T-cell (primary cell): Measurements from ENCODE around the gene IFITM5. TPM values are rescaled to one million over a fixed set of nuclear protein-coding genes. Genes with fewer than 3 reads are reported as not detected.

Source experiments
- ATAC-seq, 4 experiments: fragments of 200-7000 bp in 3 of 4; fragments of 150-1000 bp in 1 of 4; cut with Tn5 transposase; replicated peaks in 1 of 4; 1 replicate in 3 of 4; 2 replicates in 1 of 4; pipeline ENCODE4 v1.10.0; 2021; ENCODE audit warnings: moderate library complexity in 3 of 4, mild to moderate bottlenecking in 2 of 4, moderate number of reproducible peaks in 1 of 4
- CTCF ChIA-PET, 2 donors: fragments of 300-600 bp; sonication (Branson Sonifier 250); formaldehyde crosslinking; loops; one replicate each; lab custom pipeline; 2022; ENCODE audit warnings: antibody characterized with exemption in 2 of 2; lab: Charles Lee
- POLR2A ChIA-PET, 2 donors: fragments of 300-600 bp; sonication (Branson Sonifier 250); formaldehyde crosslinking; loops; one replicate each; lab custom pipeline; 2022; ENCODE audit warnings: antibody characterized with exemption in 2 of 2; lab: Charles Lee
- DNase-seq, 35 experiments: peaks; one replicate each; pipeline versions ENCODE4 v3.0.0 to v3.0.0-alpha.2; 2013 to 2023
- H3K27ac ChIP-seq: one replicate; pipeline ENCODE4 v1.5.1; 2013; ENCODE audit warnings: low read length
- H3K27me3 ChIP-seq, 2 experiments: replicated peaks in 1 of 2; 1 replicate in 1 of 2; 2 replicates in 1 of 2; pipeline versions ENCODE4 v1.6.1 to v1.7.0; 2013; ENCODE audit warnings: low read length in 1 of 2, mixed read lengths in 1 of 2; ENCODE audit not compliant: control insufficient read depth in 2 of 2, insufficient read depth in 2 of 2; ENCODE audit errors: extremely low read depth in 1 of 2
- H3K36me3 ChIP-seq, 2 donors: 1 replicate in 1 of 2; 2 replicates in 1 of 2; pipeline versions ENCODE4 v1.6.1 to v1.7.0; 2013; ENCODE audit warnings: low read length in 1 of 2; ENCODE audit not compliant: control insufficient read depth in 2 of 2, insufficient read depth in 1 of 2; ENCODE audit errors: extremely low read depth in 1 of 2
- H3K4me1 ChIP-seq, 2 experiments: 1 replicate in 1 of 2; 2 replicates in 1 of 2; pipeline versions ENCODE4 v1.6.1 to v1.7.0; 2013; ENCODE audit warnings: low read length in 2 of 2, mixed read lengths in 1 of 2; ENCODE audit not compliant: insufficient read depth in 2 of 2, control insufficient read depth in 1 of 2; ENCODE audit errors: extremely low read depth in 1 of 2
- H3K4me3 ChIP-seq, 2 donors: 1 replicate in 1 of 2; 2 replicates in 1 of 2; pipeline versions ENCODE4 v1.5.1 to v1.7.0; 2013; ENCODE audit warnings: mild to moderate bottlenecking in 2 of 2, low read length in 1 of 2, moderate library complexity in 1 of 2; ENCODE audit not compliant: control insufficient read depth in 1 of 2; ENCODE audit errors: extremely low read depth in 1 of 2
- H3K9me3 ChIP-seq: 2 replicates; pipeline ENCODE4 v1.7.0; 2013
- H3K27ac Mint-ChIP-seq, 2 donors: one replicate each; pipeline ENCODE4 v1.8.0; 2020 to 2021; ENCODE audit warnings: mild to moderate bottlenecking in 2 of 2, mixed read lengths in 2 of 2
- H3K27me3 Mint-ChIP-seq, 2 donors: one replicate each; pipeline ENCODE4 v1.8.0; 2021 to 2022; ENCODE audit warnings: mixed read lengths in 2 of 2
- H3K36me3 Mint-ChIP-seq: one replicate; pipeline ENCODE4 v1.8.0; 2021; ENCODE audit warnings: mixed read lengths
- H3K4me1 Mint-ChIP-seq, 3 donors: one replicate each; pipeline ENCODE4 v1.8.0; 2020 to 2022; ENCODE audit warnings: mixed read lengths in 3 of 3, mild to moderate bottlenecking in 1 of 3
- H3K4me3 Mint-ChIP-seq, 3 donors: one replicate each; pipeline ENCODE4 v1.8.0; 2020 to 2022; ENCODE audit warnings: mild to moderate bottlenecking in 3 of 3, mixed read lengths in 3 of 3, moderate library complexity in 3 of 3
- H3K9me3 Mint-ChIP-seq, 3 donors: one replicate each; pipeline ENCODE4 v1.8.0; 2020 to 2022; ENCODE audit warnings: mixed read lengths in 3 of 3
- whole genome bisulfite sequencing: methylation state at CpG from one replicate; pipeline ENCODE4 v1.1.5; 2013; ENCODE audit warnings: missing lambda C conversion rate; ENCODE audit not compliant: insufficient coverage; 5-methylcytosine and 5-hydroxymethylcytosine counted together
- total RNA-seq, 35 experiments: library from RNA in 6 of 35; stranded (reverse) in 6 of 35; fragments of 120-200 nt in 1 of 35; gene quantifications; one replicate each; pipeline versions ENCODE4 v1.2.1 to v1.2.4 and lab custom pipeline; 2013 to 2026

IFITM5 gene
- total RNA-seq, 5 donors from 2014 or later (not counting 1 experiment from before 2014, with no cell fraction given): not detected

- Histone ChIP-seq H3K4me3 (no peak overlapping the region), H3K9me3 (no peaks in the 10 kb centered on the region), H3K36me3 (no peaks in the 10 kb centered on the region), H3K4me1 (peaks cover 15 to 17% of the 10 kb centered on the region in 2 experiments), H3K27ac (no peak overlapping the region), H3K27me3 (no peaks in the 10 kb centered on the region)
- ATAC-seq (no peak), DNase-seq (no peak)
- no peak overlapping the region for H3K4me3 Mint-ChIP-seq
- peaks cover 0 to 1% of the 10 kb centered on the region in 2 donors for H3K27me3 Mint-ChIP-seq
- peaks cover 24 to 38% (median 36%) of the 10 kb centered on the region in 3 donors for H3K4me1 Mint-ChIP-seq
- H3K9me3 Mint-ChIP-seq: no peaks in the 10 kb centered on the region
- H3K36me3 Mint-ChIP-seq: no peaks in the 10 kb centered on the region
- H3K27ac Mint-ChIP-seq: no peak overlapping the region
- CTCF ChIA-PET: interaction anchor here in 1 of 2 donors (0.5 to 1.9 kb wide), 5 partner anchors 10 to 28 kb away, joined by 3 to 10 read pairs (median 4); no protein-coding TSS in a partner anchor
- POLR2A ChIA-PET: interaction anchor here (0.5 to 0.8 kb wide), 3 partner anchors 9 to 171 kb away, joined by 3 to 7 read pairs (median 3); no protein-coding TSS in a partner anchor
- WGBS: no CpG with 5 or more reads among the region's 2 CpGs
Observed at GRCh38 chr11:339963-340362, 40.6 kb upstream of the IFITM5 start.

- Mint-ChIP-seq H3K27ac (no peak overlapping the region), H3K4me1 (peaks cover 27 to 43% (median 41%) of the 10 kb centered on the region in 3 donors), H3K9me3 (no peaks in the 10 kb centered on the region), H3K27me3 (peaks cover 0 to 1% of the 10 kb centered on the region in 2 donors), H3K36me3 (no peaks in the 10 kb centered on the region), H3K4me3 (no peak overlapping the region)
- DNase-seq: no peak
- Histone ChIP-seq H3K27ac (no peak overlapping the region), H3K36me3 (no peaks in the 10 kb centered on the region), H3K4me1 (peaks cover 17% of the 10 kb centered on the region in 2 experiments), H3K4me3 (no peak overlapping the region), H3K27me3 (no peaks in the 10 kb centered on the region), H3K9me3 (no peaks in the 10 kb centered on the region)
- ChIA-PET CTCF (interaction anchor here (0.6 kb wide), 2 partner anchors 20 to 26 kb away, joined by 3 to 5 read pairs; no protein-coding TSS in a partner anchor), POLR2A (no interaction called here)
- WGBS: 88% methylated on average over 2 of the region's 6 CpGs
- no peak for ATAC-seq
Observed at GRCh38 chr11:337711-338110, 38.4 kb upstream of the IFITM5 start.

- ChIA-PET POLR2A (no interaction called here), CTCF (no interaction called here)
- Histone ChIP-seq H3K4me1 (peaks cover 17 to 22% of the 10 kb centered on the region in 2 experiments), H3K4me3 (no peak overlapping the region), H3K27ac (no peak overlapping the region), H3K27me3 (no peaks in the 10 kb centered on the region), H3K36me3 (no peaks in the 10 kb centered on the region), H3K9me3 (no peaks in the 10 kb centered on the region)
- no peak for DNase-seq
- Mint-ChIP-seq H3K27me3 (peaks cover 0 to 1% of the 10 kb centered on the region in 2 donors), H3K9me3 (no peaks in the 10 kb centered on the region), H3K27ac (peak overlapping the region; percentile 67 to 77), H3K4me1 (peaks cover 30 to 49% (median 43%) of the 10 kb centered on the region in 3 donors), H3K36me3 (no peaks in the 10 kb centered on the region), H3K4me3 (peak overlapping the region in 1 of 3 donors; percentile 12)
- no peak for ATAC-seq
- WGBS: 90% methylated on average over 2 of the region's 4 CpGs
Observed at GRCh38 chr11:336659-337198, 37.4 kb upstream of the IFITM5 start.

- Histone ChIP-seq H3K9me3 (no peaks in the 10 kb centered on the region), H3K36me3 (no peaks in the 10 kb centered on the region), H3K27me3 (no peaks in the 10 kb centered on the region), H3K4me1 (peaks cover 22 to 29% of the 10 kb centered on the region in 2 experiments), H3K27ac (no peak overlapping the region), H3K4me3 (no peak overlapping the region)
- Mint-ChIP-seq H3K27me3 (peaks cover 0 to 1% of the 10 kb centered on the region in 2 donors), H3K4me3 (peak overlapping the region in 1 of 3 donors; percentile 12), H3K27ac (peak overlapping the region; percentile 67 to 77), H3K4me1 (peaks cover 35 to 49% (median 43%) of the 10 kb centered on the region in 3 donors), H3K9me3 (no peaks in the 10 kb centered on the region), H3K36me3 (no peaks in the 10 kb centered on the region)
- ATAC-seq (no peak), DNase-seq (no peak)
- POLR2A ChIA-PET: no interaction called here
- 90% methylated on average over 2 of the region's 15 CpGs for WGBS
- CTCF ChIA-PET: interaction anchor here in 1 of 2 donors (0.5 kb wide), 1 partner anchor 100 kb away, joined by 4 read pairs; no protein-coding TSS in a partner anchor
Observed at GRCh38 chr11:335779-336658, 36.7 kb upstream of the IFITM5 start.

- CTCF ChIA-PET: no interaction called here
- peaks cover 47 to 56% (median 51%) of the 10 kb centered on the region in 3 donors for H3K4me1 Mint-ChIP-seq
Observed at GRCh38 chr11:334264-334994, 35.1 kb upstream of the IFITM5 start.

More at GRCh38 chr11:334264-334994, 35.1 kb upstream of the IFITM5 start:
- H3K4me1 ChIP-seq: peaks cover 28 to 43% of the 10 kb centered on the region in 2 experiments
- H3K36me3 Mint-ChIP-seq: no peaks in the 10 kb centered on the region
- no peak for DNase-seq
- H3K36me3 ChIP-seq: no peaks in the 10 kb centered on the region
- H3K9me3 ChIP-seq: no peaks in the 10 kb centered on the region
- no peak overlapping the region for H3K27ac Mint-ChIP-seq
- POLR2A ChIA-PET: no interaction called here
- no peak overlapping the region for H3K27ac ChIP-seq
- ATAC-seq: no peak
- WGBS: 94% methylated on average over 9 of the region's 25 CpGs
- H3K4me3 ChIP-seq: no peak overlapping the region
- no peaks in the 10 kb centered on the region for H3K27me3 ChIP-seq
- no peaks in the 10 kb centered on the region for H3K27me3 Mint-ChIP-seq
- no peak overlapping the region for H3K4me3 Mint-ChIP-seq
- no peaks in the 10 kb centered on the region for H3K9me3 Mint-ChIP-seq
